Measurements from ENCODE around the gene SBF2. TPM values are rescaled to one million over a fixed set of nuclear protein-coding genes. Genes with fewer than 3 reads are reported as not detected.
A peak's percentile ranks its signal among the peaks of the same experiment; 100 is the strongest.

Gene SBF2
- total RNA-seq, 2 donors from 2014 or later = 53.8 to 60.8 TPM

DNA sequence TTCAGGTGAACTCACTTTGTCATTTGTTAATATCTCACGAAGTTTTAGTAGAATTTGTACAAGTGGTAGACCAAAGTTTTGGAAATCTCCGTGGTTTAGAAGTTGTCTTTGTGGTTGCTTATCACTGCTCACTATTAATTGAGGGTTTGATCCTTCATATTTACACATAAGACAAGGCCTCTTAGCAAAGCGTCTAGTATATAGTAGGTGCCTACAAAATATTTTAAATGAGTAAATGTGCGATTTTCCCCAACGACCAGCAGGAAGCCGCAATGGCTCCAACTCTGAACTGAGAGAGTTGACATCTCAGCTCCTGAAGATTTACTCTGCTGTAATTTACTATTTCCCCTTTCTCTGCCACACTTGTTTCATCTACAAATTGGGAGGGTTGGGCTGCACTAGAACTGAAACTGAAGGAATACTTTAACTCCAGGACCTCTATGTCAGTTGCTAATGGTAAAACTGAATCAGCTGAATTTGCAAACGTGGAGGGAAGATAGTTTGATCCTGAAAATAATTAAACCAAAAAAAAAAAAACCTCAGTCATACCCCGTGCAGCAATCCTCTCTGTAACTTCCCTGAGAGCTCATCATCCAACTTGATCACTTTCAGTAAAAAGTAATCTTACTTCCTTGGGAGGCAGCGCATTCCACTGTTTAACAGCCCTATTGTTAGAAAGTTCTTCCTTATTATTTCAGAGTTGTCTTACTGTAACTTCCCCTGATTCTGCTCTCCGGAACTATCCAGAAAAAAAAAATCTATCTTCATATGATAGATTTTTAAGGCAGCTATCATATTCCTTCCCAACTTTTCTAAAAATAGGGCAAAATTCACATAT is 1.3 kb upstream of the SBF2 start:
- DNase-seq (ENCODE audit: low spot score) = no peak
- H3K27ac ChIP-seq = peak overlapping the region in 1 of 2 donors; percentile 93
- ATAC-seq (ENCODE audit: insufficient number of reproducible peaks, low FRiP score, low read depth) = no peak
- no peaks in the 10 kb centered on the region for H3K36me3 ChIP-seq
- no peaks in the 10 kb centered on the region for H3K9me3 ChIP-seq
- TF ChIP-seq, protein P1, sequence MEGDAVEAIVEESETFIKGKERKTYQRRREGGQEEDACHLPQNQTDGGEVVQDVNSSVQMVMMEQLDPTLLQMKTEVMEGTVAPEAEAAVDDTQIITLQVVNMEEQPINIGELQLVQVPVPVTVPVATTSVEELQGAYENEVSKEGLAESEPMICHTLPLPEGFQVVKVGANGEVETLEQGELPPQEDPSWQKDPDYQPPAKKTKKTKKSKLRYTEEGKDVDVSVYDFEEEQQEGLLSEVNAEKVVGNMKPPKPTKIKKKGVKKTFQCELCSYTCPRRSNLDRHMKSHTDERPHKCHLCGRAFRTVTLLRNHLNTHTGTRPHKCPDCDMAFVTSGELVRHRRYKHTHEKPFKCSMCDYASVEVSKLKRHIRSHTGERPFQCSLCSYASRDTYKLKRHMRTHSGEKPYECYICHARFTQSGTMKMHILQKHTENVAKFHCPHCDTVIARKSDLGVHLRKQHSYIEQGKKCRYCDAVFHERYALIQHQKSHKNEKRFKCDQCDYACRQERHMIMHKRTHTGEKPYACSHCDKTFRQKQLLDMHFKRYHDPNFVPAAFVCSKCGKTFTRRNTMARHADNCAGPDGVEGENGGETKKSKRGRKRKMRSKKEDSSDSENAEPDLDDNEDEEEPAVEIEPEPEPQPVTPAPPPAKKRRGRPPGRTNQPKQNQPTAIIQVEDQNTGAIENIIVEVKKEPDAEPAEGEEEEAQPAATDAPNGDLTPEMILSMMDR (IDR thresholded peaks at IDR 0.05) = no peak
- peak overlapping the region; percentile 94 for H3K4me3 ChIP-seq
- H3K4me1 ChIP-seq (ENCODE audit: control insufficient read depth in 1 of 2, low read depth in 2 of 2) = peaks cover 5 to 23% of the 10 kb centered on the region in 2 donors
- no peaks in the 10 kb centered on the region for H3K27me3 ChIP-seq (replicated peaks; ENCODE audit: insufficient read depth)

DNA sequence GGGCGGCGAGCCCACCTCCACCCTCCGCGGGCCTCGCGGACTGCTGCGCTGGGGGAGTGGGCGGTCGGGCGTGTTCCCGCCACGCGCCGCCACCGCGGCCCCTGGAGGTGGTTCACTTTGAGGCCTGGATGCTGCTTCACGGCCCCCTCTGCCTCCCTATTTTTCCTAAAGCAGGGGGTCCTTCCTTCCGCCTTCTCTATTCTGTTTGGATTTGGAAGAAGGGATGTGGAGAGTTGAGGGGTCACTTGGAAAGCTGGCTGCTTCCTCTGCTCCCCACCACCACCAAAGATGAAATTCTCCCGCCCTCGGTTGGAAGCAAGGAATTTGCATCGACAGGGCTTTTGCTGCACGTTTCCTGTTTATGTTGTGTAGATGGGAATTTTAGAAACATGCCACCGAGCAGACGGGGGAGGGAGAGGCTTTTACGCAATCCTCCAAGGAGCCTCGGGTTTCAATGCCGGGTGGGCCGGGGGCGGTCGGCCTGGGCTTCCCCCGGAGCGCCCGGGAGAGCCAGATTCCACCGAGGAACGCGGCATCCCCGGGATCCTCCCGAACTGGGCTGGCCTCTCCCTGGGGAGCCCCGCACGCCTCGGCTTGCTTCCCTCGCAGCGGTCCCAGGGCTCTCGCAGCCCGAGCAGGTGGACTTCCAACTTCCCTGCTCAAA is 403 bp upstream of the SBF2 start:
- ATAC-seq (ENCODE audit: insufficient number of reproducible peaks, low FRiP score, low read depth) (no peak), DNase-seq (ENCODE audit: low spot score) (no peak)
- no peaks in the 10 kb centered on the region for H3K9me3 ChIP-seq
- H3K4me1 ChIP-seq (ENCODE audit: control insufficient read depth in 1 of 2, low read depth in 2 of 2) = peaks cover 5 to 23% of the 10 kb centered on the region in 2 donors
- H3K27ac ChIP-seq = peak overlapping the region; percentile 91 to 93
- TF ChIP-seq, protein P1 (IDR thresholded peaks at IDR 0.05) = no peak
- H3K4me3 ChIP-seq = peak overlapping the region; percentile 94
- H3K27me3 ChIP-seq (replicated peaks; ENCODE audit: insufficient read depth) = no peaks in the 10 kb centered on the region
- no peaks in the 10 kb centered on the region for H3K36me3 ChIP-seq

- no peaks in the 10 kb centered on the region for H3K36me3 ChIP-seq
- H3K4me3 ChIP-seq = no peak overlapping the region
- no peaks in the 10 kb centered on the region for H3K27me3 ChIP-seq (replicated peaks; ENCODE audit: insufficient read depth)
- TF ChIP-seq, protein P1 (IDR thresholded peaks at IDR 0.05) = no peak
- DNase-seq (ENCODE audit: low spot score) = no peak
- H3K4me1 ChIP-seq (ENCODE audit: control insufficient read depth in 1 of 2, low read depth in 2 of 2) = peaks cover 5 to 26% of the 10 kb centered on the region in 2 donors
- ATAC-seq (ENCODE audit: insufficient number of reproducible peaks, low FRiP score, low read depth) = no peak
- no peak overlapping the region for H3K27ac ChIP-seq
- no peaks in the 10 kb centered on the region for H3K9me3 ChIP-seq
These were observed 2.0 kb downstream of the SBF2 start for GRCh38 chr11:10291801-10292638.

GRCh38 chr11:10289765-10290380 is 4.1 kb downstream of the SBF2 start:
- Histone ChIP-seq H3K9me3 (no peaks in the 10 kb centered on the region), H3K27ac (no peak overlapping the region), H3K4me3 (no peak overlapping the region), H3K4me1 (ENCODE audit: control insufficient read depth in 1 of 2, low read depth in 2 of 2) (peaks cover 13 to 27% of the 10 kb centered on the region in 2 donors), H3K27me3 (replicated peaks; ENCODE audit: insufficient read depth) (no peaks in the 10 kb centered on the region), H3K36me3 (no peaks in the 10 kb centered on the region)
- DNase-seq (ENCODE audit: low spot score) (no peak), ATAC-seq (ENCODE audit: insufficient number of reproducible peaks, low FRiP score, low read depth) (no peak)
- TF ChIP-seq, protein P1 (IDR thresholded peaks at IDR 0.05) = no peak
